Activated naive CD4-positive, alpha-beta T cell treated with Interleukin-2 at 50 U/mL for 16 hours (primary cell): ENCODE data around the gene AP3S2.
"Not testable (repeated sequence)": the region's sequence is repeated elsewhere in the genome, so short reads cannot be mapped to it uniquely, and the experiment has no call there.

ENCODE experiments used
- DNase-seq: peaks from one replicate; pipeline ENCODE4 v3.0.0-alpha.2; 2020

The AP3S2 gene

GRCh38 chr15:89797678-89798201 lies 96.1 kb downstream of the AP3S2 start:
- DNase-seq = no peak

GRCh38 chr15:89795996-89796395 lies 97.8 kb downstream of the AP3S2 start:
- no peak for DNase-seq

GRCh38 chr15:89794627-89795241 lies 99.1 kb downstream of the AP3S2 start:
- DNase-seq = no peak

GRCh38 chr15:89792106-89792805 lies 101.5 kb downstream of the AP3S2 start:
- no peak for DNase-seq

GRCh38 chr15:89790661-89791060 lies 103.1 kb downstream of the AP3S2 start:
- DNase-seq = no peak

- no peak for DNase-seq
These were observed 103.6 kb downstream of the AP3S2 start for GRCh38 chr15:89790206-89790605.

GRCh38 chr15:89788585-89788984 lies 105.2 kb downstream of the AP3S2 start:
- DNase-seq = not testable (repeated sequence)

- no peak for DNase-seq
These were observed 105.8 kb downstream of the AP3S2 start for GRCh38 chr15:89787944-89788343.

GRCh38 chr15:89785774-89786140 lies 108.0 kb downstream of the AP3S2 start:
- DNase-seq = no peak

- no peak for DNase-seq
These were observed 108.6 kb downstream of the AP3S2 start for GRCh38 chr15:89785064-89785773.

- DNase-seq = no peak
These were observed 109.2 kb downstream of the AP3S2 start for GRCh38 chr15:89784686-89784960.

- no peak for DNase-seq
These were observed 109.7 kb downstream of the AP3S2 start for GRCh38 chr15:89783861-89784685.

- DNase-seq = no peak
These were observed 110.5 kb downstream of the AP3S2 start for GRCh38 chr15:89783111-89783860.

- not testable (repeated sequence) for DNase-seq
These were observed 111.2 kb downstream of the AP3S2 start for GRCh38 chr15:89782619-89782950.

- DNase-seq = no peak
These were observed 111.7 kb downstream of the AP3S2 start for GRCh38 chr15:89781891-89782618.

- no peak for DNase-seq
These were observed 112.7 kb downstream of the AP3S2 start for GRCh38 chr15:89781055-89781454.

- no peak for DNase-seq
These were observed 113.2 kb downstream of the AP3S2 start for GRCh38 chr15:89780601-89781000.
